GM19023 (cell line): Measurements from ENCODE around the gene ELN.

Experiments used
- ATAC-seq: cut with Tn5 transposase; IDR thresholded peaks from one replicate; pipeline ENCODE4 v1.9.1; 2021; ENCODE audit warnings: mild to moderate bottlenecking, moderate library complexity; ENCODE audit not compliant: unreplicated experiment

ELN gene

DNA sequence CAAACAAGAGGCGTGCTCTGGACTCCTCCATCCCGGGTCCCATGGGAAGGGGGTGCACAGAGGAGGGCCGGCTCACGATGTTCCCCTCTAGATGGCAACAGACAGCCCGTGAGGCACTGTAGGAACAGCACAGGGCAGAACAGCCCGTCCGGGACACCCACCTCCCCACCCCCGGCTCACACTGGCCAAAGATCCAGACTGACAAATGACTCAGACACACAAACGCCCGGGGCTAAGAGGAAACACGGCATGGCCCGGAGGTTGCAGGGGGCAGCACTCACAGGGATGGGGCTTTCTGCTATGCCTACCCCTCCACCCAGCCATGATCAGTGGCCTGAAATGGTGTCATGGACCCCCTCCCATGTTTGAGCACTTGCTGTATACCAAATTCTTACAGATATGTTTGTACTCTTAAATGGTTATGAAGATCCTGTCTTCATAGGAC lies 4.9 kb upstream of the ELN start:
- ATAC-seq, result no peak

DNA sequence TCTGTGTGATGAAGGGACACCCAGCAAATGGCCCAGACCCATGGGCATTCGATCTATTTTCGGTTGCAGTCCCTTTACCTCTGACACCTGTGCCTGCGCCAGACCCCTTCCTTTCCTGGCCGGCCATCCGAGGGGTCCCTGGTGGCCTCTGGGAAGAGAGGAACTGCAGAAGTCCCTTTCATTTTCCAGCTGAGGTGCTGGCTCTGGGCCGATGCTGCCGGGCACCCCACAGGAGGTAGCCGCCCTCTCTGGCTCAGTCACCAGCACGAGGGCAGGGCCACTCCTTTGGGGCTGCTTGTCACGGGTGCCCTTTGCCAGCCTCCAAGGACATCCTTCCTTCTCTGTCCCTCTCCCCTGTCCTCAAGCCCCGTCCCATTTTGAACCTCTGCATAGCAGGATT lies 4.2 kb upstream of the ELN start:
- ATAC-seq, result no peak

DNA sequence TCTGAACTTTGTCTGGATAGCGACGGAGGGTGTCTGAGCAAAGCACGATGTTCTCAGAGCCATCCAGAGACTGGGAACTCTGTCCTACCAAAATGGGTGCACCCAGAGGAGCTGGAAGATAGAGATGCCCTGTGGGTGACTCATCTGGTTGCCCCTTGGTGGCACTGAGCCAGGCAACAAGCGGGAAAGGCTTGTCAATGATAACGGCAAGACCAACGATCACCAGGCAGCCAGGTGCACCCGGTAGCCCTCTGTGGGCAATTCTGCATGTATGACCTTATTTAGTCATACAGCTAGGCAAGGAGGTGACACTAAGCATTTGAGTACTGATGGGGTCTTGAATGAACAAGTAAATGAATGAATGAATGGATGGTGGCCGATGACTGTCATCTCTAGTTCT lies 2.8 kb upstream of the ELN start:
- no peak for ATAC-seq

DNA sequence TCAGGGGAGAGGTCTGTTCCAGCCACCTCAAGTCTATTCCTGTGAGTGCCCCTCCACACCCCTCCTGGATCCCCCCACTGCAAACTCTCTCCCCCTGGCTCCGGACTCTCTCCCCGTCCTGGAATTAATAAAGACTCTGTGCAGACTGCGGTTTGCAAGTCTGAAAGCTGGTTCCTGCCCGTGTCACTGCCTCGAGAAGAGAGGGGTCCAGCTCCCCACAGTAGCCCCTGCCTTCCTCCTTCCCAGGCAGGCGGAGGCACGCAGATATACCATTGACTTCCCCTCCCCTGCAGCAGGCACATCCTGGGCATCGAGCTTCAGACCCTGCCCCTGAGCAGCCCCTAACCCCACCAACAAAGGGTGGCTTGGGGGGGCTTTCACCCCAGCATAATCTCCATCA lies 2.2 kb upstream of the ELN start:
- ATAC-seq, result no peak

DNA sequence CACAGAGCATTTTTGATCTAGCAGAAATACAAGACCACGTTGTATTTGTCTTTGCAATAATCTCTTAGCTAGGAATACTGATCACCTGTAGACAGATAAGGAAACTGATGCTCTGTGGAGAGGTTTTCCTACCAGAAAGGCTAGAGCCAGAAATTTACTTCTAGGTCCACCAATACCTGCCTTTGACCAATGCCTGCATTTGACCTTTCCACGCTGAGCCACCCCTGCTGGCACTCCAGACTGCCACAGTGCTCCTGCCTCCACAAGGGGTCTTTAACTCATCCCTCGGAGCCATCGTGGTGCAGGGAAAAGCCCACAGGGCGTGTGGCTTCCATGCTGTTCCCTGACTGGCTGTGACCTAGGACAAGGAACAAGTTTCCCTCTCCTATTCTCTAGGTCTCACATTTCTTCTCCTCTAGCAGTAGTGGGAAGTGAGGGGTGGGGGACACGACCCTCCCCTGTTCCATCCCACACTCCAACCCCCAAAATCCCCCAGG lies 1.5 kb upstream of the ELN start:
- no peak for ATAC-seq

DNA sequence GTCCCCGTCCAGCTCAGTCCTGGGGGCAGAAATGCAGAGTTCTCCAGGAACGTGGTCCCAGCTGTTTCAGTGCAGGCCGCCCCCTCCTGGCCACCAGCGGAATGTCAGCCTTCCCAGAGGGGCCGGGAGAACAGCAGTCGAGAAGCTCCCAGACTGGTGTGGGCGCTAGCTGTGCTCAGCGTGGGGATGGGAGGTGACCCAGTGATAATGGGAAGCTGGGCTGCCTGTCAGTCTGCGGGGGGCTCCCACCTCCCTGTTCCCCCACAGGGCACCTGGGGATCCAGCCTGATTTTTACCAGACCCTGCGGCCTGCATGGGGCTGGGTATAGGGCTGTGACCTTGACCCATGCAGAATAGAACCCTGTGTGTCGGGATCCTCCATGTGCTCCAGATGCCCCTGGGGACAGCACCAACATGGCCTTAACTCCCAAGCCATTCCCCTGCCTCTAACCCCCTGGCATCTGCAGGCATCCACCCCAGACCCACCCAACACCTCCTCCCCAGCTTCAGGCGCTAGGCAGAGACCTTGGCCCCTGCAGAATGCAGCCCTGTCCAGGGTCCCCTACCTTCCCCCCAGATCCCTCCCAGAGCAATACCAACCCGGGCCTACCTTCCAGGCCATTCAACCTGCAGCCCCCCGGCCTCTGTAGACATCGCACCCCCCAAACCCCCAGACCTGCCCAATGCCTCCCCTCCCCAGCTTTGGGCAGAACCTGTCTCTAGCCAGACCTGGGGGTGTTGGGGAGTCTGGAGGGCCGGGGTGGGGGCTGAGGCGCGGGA lies 880 bp upstream of the ELN start:
- no peak for ATAC-seq

DNA sequence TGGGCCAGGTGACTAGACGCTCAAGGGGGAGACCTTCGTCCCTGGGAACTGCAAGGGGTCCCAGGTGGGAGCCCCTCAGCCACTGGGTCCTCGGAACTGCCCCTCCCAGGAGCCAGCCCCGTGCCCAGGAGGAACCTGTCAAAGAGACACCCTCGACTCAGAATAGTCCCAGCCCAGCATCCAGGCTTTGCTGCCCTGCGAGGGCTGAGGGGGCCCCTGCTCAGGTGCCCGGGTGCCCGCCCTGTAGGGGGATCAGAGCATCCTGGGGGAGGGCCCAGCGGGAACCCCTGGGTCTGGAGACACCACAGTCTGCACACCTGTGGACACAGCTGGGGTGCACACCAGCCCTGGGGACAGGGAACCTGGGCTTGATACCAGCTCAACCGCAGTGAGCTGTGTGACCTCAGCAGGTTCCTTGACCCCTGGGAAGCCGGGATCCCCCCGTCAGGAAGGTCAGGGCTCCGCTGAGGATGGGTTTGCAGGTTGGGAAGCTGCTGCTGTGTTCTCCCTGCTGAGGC lies 407 bp downstream of the ELN start:
- no peak for ATAC-seq

DNA sequence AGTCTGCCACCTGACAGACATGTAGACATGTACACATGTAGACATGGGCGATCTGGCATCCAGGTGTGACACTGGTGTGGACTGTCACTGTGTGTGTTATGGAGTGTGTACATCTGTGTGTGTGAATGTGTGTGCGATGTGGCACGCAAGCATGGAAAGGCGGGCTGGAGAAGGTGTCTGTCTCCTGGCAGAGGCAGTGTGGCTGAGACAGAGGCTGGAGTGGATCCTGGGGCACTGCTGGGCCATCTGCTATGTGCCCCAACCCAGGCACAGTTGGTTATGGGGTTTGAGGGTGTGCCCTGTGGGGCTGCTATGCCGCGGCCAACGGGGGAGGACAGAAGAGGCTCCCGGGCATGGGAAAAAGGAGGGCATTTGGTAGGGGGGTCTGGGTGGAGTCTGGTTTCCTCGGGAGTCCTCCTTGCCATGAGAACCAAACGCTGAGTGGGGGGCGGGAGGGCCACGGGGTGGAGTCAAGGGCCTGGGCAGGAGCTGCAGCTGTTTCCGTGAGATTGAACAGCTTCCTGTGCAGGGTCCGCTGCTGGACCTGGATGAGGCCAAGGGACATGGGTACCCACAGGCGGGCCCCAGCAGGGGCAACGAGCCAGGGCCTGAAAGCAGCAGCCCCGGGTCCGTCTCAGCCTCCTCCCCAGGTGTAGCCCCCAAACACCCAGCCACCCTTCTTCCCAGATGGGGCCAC lies 1.3 kb downstream of the ELN start:
- no peak for ATAC-seq

DNA sequence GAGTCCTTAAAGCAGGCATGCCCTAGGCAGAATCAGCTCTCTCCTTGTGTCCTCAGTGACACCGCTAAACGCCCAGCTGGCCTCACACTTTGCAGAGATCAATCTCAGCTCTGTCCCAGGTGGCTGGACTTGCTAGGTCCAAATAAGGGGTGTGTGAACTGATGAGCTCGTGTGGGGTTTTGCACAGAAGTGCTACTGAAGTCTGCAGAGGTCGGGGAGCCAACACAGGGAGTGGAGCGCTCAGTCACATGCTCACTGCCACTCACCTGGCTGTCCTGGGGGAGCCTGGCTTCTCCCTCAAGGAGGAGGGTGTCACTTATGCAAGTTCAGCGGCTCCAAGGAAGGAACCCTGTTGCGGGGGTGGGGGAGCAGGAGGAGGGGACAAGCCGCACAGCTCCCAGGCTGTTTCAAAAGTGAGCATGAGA lies 2.0 kb downstream of the ELN start:
- no peak for ATAC-seq

DNA sequence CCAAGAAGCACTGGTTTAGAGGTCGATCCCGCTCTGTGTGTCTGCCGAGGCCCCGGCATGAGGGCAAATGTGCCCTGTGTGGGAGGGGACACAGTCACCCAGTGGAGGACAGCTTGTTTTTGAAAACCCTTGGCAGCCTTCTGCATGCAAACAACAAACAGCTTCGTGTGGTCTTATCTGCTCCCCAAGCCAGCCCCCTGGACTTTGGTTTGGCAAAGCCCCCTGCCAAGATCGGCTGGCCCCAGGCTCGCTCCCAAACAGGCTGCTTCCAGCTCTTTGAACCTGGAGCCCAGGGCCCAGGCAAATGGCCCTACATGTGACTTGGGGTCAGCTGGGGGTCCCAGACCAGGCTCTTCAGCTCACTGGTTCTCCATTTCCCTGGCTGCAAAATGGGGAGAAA lies 2.9 kb downstream of the ELN start:
- ATAC-seq, result no peak

DNA sequence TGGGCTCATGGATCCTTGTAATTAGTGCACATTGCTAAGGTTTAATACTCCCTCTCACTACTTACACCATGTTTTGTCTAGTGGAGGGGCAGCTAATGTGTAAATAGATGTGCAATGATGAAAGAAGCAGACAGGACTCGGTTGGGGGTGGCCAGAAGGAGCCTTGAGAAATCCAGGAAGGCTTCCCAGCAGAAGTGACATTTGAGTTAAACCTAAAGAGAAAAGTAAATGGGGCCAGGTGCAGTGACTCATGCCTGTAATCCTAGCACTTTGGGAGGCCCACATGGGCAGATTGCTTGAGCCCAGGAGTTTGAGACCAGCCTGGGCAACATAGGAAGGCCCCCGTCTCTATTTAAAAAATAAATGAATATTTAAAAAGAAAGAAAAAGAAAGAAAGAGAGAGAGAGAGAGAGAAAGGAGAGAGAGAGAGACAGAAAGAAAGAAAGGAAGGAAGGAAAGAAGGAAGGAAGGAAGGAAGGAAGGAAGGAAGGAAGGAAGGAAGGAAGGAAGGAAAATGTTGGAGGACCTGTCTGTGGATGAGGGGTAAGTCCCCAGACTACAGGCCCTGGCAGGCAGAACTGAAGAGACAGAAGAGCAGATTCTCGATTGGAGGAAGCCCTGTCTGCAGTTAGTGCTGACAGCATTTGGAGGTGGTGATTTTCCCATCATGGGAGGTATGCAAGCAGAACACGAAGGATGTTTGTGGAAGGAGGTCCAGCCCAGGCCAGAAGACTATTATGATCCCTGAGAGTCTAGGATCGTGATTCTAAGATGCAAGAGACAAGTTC lies 3.6 kb downstream of the ELN start:
- ATAC-seq, result no peak

DNA sequence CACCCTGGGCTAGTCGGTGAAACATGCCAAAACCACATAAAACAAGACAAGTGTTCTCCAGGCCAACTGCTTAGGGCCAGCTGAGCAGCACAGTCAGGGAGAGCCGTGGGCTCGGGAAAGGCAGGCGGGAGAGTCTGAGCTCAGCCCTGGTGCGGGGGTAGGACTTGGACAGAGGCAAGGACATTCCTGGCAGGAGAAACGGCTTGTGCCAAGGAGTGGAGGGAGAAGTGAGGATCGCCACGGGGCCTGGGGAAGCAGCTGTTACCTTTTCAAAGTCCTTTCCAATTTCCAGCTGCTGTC lies 4.2 kb downstream of the ELN start:
- no peak for ATAC-seq

DNA sequence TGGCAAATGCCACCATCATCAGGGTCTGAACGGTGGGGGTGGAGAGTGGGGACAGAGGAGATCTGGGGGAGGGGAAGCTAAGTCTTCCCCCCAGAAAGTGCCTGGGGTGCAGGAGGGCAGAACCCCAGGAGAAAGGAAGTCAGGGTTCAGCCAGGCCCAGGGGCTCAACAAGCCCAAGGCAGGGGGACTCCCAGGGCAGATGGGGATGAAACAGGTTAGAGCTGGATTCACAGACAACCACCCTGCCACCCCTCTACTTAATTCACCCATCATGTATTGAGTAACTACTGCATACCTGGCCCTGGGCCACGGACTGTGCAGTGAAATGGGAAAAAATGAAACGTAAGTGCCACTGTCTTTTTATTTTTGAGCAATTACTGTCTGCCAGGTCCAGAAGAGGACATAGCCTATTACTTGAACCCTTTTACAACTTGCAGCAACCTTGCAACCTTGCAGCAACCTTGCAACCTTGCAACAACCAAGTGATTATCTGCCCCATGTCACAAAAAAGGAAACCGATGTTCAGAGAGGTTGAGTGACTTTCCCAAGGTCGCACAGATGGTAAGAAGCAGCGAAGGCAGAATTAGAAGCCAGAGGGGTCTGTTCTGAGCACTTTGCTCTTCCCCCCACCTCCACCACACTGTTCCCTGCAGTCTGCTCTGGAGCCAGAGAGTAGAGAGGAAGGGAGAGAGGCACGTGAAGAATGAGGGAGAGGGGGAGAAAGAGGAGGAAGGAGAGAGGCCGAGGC lies 4.8 kb downstream of the ELN start:
- no peak for ATAC-seq

DNA sequence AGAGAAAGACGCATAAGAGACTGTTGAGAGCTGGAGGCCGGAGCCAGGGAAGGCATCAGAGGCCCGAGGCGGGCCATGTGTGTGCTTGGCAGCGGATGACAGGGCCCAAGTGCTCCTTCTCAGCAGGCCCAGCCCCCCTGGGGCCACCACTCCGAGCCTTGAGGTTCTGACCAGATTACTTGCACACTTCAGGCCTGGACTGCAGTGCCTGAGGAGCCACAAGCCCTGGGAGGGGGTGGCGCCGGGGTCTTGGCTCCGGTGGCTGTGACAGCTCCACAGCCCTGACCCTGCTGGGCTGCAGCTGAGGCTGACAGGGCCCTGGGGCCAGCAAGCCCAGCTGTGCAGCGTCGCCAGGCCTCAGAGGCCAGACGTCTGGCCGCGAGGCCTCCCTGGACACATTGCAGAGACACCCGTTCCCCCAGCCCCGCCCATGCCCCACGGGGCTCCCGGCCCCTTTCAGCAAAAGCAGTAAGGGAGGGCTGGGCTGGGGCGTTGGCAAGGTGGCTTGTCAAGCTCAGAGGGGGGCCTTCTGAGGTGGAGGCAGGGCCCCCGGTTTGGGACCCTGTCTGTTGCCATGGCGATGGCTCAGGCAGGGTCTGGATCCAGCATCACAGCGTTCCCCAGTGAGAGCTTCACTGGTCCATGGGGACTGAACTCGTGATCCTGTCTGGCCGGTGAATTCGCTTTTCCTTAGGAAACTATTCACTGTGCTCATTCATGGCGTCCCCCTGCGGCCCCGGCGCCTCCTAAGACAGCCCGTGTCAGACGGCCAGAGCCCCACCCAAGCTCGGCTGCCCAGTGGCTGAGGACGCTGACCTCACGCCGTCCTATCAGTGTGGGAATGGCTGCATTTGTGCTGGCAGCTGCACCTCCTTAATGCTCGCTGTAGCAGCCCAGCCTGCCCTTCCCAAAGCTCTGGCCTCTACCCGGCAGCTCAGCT lies 5.7 kb downstream of the ELN start:
- no peak for ATAC-seq

DNA sequence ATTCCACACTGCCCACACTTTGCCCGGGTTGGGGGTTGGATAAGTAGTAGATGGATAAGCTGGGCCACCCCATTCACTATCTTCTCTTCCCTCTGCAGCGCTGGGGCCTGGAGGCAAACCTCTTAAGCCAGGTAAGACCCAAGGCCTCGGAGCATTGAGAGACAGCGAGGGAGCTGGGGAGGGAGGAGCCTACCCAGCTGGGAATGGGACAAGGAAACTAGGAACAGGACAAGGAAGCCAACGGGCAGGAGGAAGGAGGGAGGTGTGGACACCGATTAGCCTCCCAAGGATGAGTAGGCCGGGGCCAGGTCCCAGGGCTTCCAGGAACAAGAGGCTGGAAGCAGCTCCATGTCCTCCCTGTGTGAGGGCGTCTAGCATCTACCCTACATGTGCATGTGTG lies 9.6 kb downstream of the ELN start:
- ATAC-seq, result no peak

DNA sequence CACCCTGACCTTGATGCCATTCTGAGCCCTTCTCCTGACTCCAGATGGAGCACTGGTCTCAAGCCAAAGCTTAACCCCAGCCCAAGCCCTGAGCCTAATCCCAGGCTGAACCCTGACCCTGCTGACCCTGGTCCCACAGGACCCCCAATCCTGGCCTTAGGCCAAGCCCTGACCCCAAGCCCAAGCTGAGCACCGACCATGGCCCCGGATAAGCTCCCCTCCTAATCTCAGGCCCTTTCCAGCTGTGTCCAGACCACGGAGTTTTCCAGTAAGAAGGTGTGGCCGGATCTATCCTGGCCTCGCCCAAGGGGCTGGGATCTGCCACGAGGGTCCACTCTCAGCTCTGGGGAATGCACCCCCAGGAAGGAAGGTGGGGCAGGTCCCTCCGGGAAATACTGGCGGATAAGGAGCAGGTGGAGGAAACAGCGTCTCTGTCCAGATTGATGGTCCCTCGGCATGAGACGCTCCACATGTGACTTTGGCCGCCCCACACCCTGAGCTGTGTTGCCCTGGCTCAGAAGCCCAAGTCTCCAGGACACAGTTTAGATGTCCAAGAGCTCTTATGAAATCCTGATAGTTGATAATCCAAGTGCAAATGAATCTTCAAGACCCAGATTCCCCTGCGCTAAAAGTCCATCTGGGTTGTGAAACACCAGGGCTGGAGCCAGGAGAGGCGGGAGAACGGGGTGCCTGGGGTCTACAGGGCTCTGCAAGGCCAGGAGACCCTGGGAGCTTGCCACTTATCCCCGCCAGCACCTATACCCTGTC lies 10.4 kb downstream of the ELN start:
- ATAC-seq, result no peak

DNA sequence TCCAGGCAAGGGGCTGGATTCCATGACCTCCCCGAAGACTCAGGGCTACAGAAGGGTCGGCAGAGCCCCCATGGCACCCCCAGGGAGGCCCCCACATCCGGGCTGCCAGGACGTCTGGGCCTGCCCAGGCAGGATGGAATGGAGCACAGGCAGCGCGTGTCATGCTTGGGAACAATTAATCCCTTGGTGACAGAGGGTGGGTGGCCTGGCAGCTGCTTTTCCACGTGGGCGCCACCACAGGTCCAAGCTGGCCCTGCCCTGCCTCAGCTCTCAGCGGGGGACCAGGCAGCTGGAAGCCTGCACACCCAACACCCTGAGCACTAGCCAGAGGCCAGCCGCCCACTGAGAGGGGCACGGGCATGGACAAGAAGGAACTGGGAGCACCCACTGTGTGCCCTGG lies 11.4 kb downstream of the ELN start:
- ATAC-seq, result no peak

DNA sequence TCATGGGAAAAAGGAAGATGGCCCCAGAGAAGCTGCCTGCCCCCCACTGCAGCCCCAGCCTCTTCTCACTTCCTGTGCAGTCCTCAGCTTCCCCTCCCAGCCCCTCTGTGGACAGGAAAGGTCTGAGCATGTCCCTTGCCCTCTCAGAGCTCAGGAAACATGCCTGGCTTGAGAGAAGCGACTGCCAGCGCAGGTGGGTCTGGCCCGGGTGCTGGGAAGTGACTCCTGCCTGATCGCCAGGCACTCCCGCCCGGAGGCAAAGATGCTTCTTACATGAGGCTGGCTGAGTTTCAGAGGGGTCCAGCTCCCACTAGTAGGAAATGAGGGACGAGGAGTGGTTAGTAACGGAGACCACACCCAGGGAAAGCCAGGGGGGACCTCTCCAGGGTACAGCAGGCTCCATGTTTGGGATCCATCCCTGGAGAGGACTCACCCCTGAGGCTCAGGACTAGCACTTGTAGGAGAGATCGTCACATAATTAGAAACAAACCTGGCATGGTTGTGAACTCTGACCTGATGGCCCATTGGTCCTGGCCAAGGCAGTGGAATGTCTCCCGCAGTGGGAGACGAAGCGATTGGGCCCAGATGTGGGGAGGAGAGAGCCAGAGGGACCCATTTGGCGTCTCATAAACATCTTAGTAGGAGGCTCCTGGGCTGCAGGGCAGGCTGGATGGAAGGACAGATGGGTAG lies 12.3 kb downstream of the ELN start:
- no peak for ATAC-seq
